Measurements from ENCODE around the gene HSD17B11. TPM values are rescaled to one million over a fixed set of nuclear protein-coding genes. Genes with fewer than 3 reads are reported as not detected.

The HSD17B11 gene
- total and polyA plus RNA-seq, 2 donors (not counting 1 experiment from before 2014, with no cell fraction given) = 26.5 to 62.2 TPM

GRCh38 chr4:87322754-87323153 lies 68.2 kb downstream of the HSD17B11 start, which contains the start of gene HSD17B13:
HSD17B13 (minus strand) TSS chr4:87322882; CDS start chr4:87322841, 41 bp downstream.
- no peak within 1 kb of the TSS for H3K4me2 ChIP-seq (replicated peaks; ENCODE audit: low read depth, low read length, poor library complexity, severe bottlenecking)
- CTCF ChIA-PET = no interaction called here
- Mint-ChIP-seq H3K9me3 (ENCODE audit: insufficient read depth) (no peaks in the 10 kb centered on the region), H3K4me1 (no peaks in the 10 kb centered on the region), H3K4me3 (no peak within 1 kb of the TSS), H3K27ac (no peak within 1 kb of the TSS), H3K27me3 (no peaks in the 10 kb centered on the region)
- POLR2A ChIA-PET = no interaction called here
- no peaks in the 10 kb centered on the region for H3K27me3 ChIP-seq (replicated peaks in 1 of 4; ENCODE audit: control extremely low read depth in 1 of 4, control insufficient read depth in 3 of 4, insufficient read depth in 4 of 4, low read length in 3 of 4)
- no peaks in the 10 kb centered on the region for H4K20me1 ChIP-seq (ENCODE audit: control insufficient read depth, insufficient read depth, low read length, poor library complexity, severe bottlenecking)
- no peak for DNase-seq
- no peak within 1 kb of the TSS for H3K9ac ChIP-seq (ENCODE audit: low read length)
- H3K27ac ChIP-seq (ENCODE audit: low read length in 2 of 2) = no peak within 1 kb of the TSS
- peaks cover 0 to under 1% (median 0%) of the 10 kb centered on the region in 3 donors for H3K9me3 ChIP-seq (ENCODE audit: control extremely low read depth in 1 of 3, control insufficient read depth in 2 of 3, insufficient read depth in 1 of 3, low read length in 2 of 3)
- no peaks in the 10 kb centered on the region for H3K36me3 ChIP-seq (replicated peaks in 1 of 2; ENCODE audit: control extremely low read depth in 1 of 2, control insufficient read depth in 1 of 2, extremely low read depth in 1 of 2, insufficient read depth in 2 of 2, low read length in 1 of 2)
- H3K4me1 ChIP-seq (ENCODE audit: control insufficient read depth in 2 of 2, insufficient read depth in 2 of 2, low read length in 2 of 2) = no peaks in the 10 kb centered on the region
- no peaks in the 10 kb centered on the region for H3K79me2 ChIP-seq (ENCODE audit: control insufficient read depth, insufficient read depth, low read length)
- H3K4me3 ChIP-seq (ENCODE audit: control extremely low read depth in 1 of 5, extremely low read depth in 1 of 5, insufficient read depth in 1 of 5, low read depth in 2 of 5, low read length in 4 of 5) = no peak within 1 kb of the TSS
- no peak for ATAC-seq (ENCODE audit: low read depth)
- no peak within 1 kb of the TSS for H2AFZ ChIP-seq (ENCODE audit: insufficient read depth, low read depth, low read length, poor library complexity, severe bottlenecking)
- intact Hi-C loops (cut with micrococcal nuclease) = no loop called here
- TF ChIP-seq, protein P1, sequence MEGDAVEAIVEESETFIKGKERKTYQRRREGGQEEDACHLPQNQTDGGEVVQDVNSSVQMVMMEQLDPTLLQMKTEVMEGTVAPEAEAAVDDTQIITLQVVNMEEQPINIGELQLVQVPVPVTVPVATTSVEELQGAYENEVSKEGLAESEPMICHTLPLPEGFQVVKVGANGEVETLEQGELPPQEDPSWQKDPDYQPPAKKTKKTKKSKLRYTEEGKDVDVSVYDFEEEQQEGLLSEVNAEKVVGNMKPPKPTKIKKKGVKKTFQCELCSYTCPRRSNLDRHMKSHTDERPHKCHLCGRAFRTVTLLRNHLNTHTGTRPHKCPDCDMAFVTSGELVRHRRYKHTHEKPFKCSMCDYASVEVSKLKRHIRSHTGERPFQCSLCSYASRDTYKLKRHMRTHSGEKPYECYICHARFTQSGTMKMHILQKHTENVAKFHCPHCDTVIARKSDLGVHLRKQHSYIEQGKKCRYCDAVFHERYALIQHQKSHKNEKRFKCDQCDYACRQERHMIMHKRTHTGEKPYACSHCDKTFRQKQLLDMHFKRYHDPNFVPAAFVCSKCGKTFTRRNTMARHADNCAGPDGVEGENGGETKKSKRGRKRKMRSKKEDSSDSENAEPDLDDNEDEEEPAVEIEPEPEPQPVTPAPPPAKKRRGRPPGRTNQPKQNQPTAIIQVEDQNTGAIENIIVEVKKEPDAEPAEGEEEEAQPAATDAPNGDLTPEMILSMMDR (IDR thresholded peaks at IDR 0.05) = no peak
- TF ChIP-seq EZH2 (IDR thresholded peaks at IDR 0.05; ENCODE audit: borderline replicate concordance, insufficient read depth, low read depth, low read length, poor library complexity, severe bottlenecking) = no peak
- WGBS (ENCODE audit: insufficient coverage) = 86% methylated on average over 1 of the region's 2 CpGs

GRCh38 chr4:87321888-87322287 lies 69.1 kb downstream of the HSD17B11 start:
- H4K20me1 ChIP-seq (ENCODE audit: control insufficient read depth, insufficient read depth, low read length, poor library complexity, severe bottlenecking) = no peaks in the 10 kb centered on the region
- H3K9me3 ChIP-seq (ENCODE audit: control extremely low read depth in 1 of 3, control insufficient read depth in 2 of 3, insufficient read depth in 1 of 3, low read length in 2 of 3) = no peaks in the 10 kb centered on the region
- no peak overlapping the region for H3K4me3 ChIP-seq (ENCODE audit: control extremely low read depth in 1 of 5, extremely low read depth in 1 of 5, insufficient read depth in 1 of 5, low read depth in 2 of 5, low read length in 4 of 5)
- H3K79me2 ChIP-seq (ENCODE audit: control insufficient read depth, insufficient read depth, low read length) = no peaks in the 10 kb centered on the region
- ATAC-seq (ENCODE audit: low read depth) (no peak), DNase-seq (no peak)
- H3K4me1 ChIP-seq (ENCODE audit: control insufficient read depth in 2 of 2, insufficient read depth in 2 of 2, low read length in 2 of 2) = no peaks in the 10 kb centered on the region
- no peak overlapping the region for H3K9ac ChIP-seq (ENCODE audit: low read length)
- Mint-ChIP-seq H3K9me3 (ENCODE audit: insufficient read depth) (no peaks in the 10 kb centered on the region), H3K27ac (no peak overlapping the region), H3K27me3 (no peaks in the 10 kb centered on the region), H3K4me3 (no peak overlapping the region), H3K4me1 (no peaks in the 10 kb centered on the region)
- ChIA-PET POLR2A (no interaction called here), CTCF (no interaction called here)
- no peaks in the 10 kb centered on the region for H3K27me3 ChIP-seq (replicated peaks in 1 of 4; ENCODE audit: control extremely low read depth in 1 of 4, control insufficient read depth in 3 of 4, insufficient read depth in 4 of 4, low read length in 3 of 4)
- H2AFZ ChIP-seq (ENCODE audit: insufficient read depth, low read depth, low read length, poor library complexity, severe bottlenecking) = no peak overlapping the region
- WGBS (ENCODE audit: insufficient coverage) = no CpG with 5 or more reads among the region's 5 CpGs
- intact Hi-C loops (cut with micrococcal nuclease) = no loop called here
- no peak overlapping the region for H3K27ac ChIP-seq (ENCODE audit: low read length in 2 of 2)
- H3K36me3 ChIP-seq (replicated peaks in 1 of 2; ENCODE audit: control extremely low read depth in 1 of 2, control insufficient read depth in 1 of 2, extremely low read depth in 1 of 2, insufficient read depth in 2 of 2, low read length in 1 of 2) = no peaks in the 10 kb centered on the region
- H3K4me2 ChIP-seq (replicated peaks; ENCODE audit: low read depth, low read length, poor library complexity, severe bottlenecking) = no peak overlapping the region
- TF ChIP-seq EZH2 (IDR thresholded peaks at IDR 0.05; ENCODE audit: borderline replicate concordance, insufficient read depth, low read depth, low read length, poor library complexity, severe bottlenecking) = no peak
- TF ChIP-seq, protein P1 (IDR thresholded peaks at IDR 0.05) = no peak
